Stimulated activated naive CD8-positive, alpha-beta T cell treated with anti-CD3 and anti-CD28 coated beads, Interleukin-15, Interleukin-2, amounts not matched to agents 100 U/mL and 50 U/mL, for 24 hours (primary cell): ENCODE measurements around the gene OTUD1.
"Not testable (repeated sequence)": the region's sequence is repeated elsewhere in the genome, so short reads cannot be mapped to it uniquely, and the experiment has no call there.

Experiments used
- ATAC-seq: fragments of 150-1000 bp; cut with Tn5 transposase; one replicate; pipeline ENCODE4 v1.10.0; 2021
- DNase-seq: peaks from one replicate; pipeline ENCODE4 v3.0.0; 2021

Gene OTUD1

GRCh38 chr10:23438547-23439451 lies at the start of gene OTUD1:
OTUD1 (plus strand) TSS chr10:23439075; CDS start chr10:23439458, 383 bp downstream.
- ATAC-seq = peak; percentile 87
- peak; percentile 96 for DNase-seq

GRCh38 chr10:23390408-23390807 lies 48.5 kb upstream of the OTUD1 start:
- DNase-seq = not testable (repeated sequence)

GRCh38 chr10:23390809-23391208 lies 48.1 kb upstream of the OTUD1 start:
- no peak for ATAC-seq

More at GRCh38 chr10:23390408-23390807, 48.5 kb upstream of the OTUD1 start:
- not testable (repeated sequence) for ATAC-seq

GRCh38 chr10:23391821-23392220 lies 47.1 kb upstream of the OTUD1 start:
- DNase-seq = no peak
- ATAC-seq = peak; percentile 71

More at GRCh38 chr10:23390809-23391208, 48.1 kb upstream of the OTUD1 start:
- DNase-seq = no peak

GRCh38 chr10:23395017-23395416 lies 43.9 kb upstream of the OTUD1 start:
- ATAC-seq (no peak), DNase-seq (no peak)

- no peak for ATAC-seq
- no peak for DNase-seq
These were observed 42.2 kb upstream of the OTUD1 start for GRCh38 chr10:23396695-23397094.

- ATAC-seq (no peak), DNase-seq (no peak)
These were observed 39.2 kb upstream of the OTUD1 start for GRCh38 chr10:23399701-23400144.

- ATAC-seq = no peak
- DNase-seq = no peak
These were observed 36.0 kb upstream of the OTUD1 start for GRCh38 chr10:23402856-23403255.

- no peak for DNase-seq
- ATAC-seq = no peak
These were observed 35.6 kb upstream of the OTUD1 start for GRCh38 chr10:23403278-23403677.

- DNase-seq (no peak), ATAC-seq (no peak)
These were observed 35.2 kb upstream of the OTUD1 start for GRCh38 chr10:23403719-23404118.

GRCh38 chr10:23404461-23404980 lies 34.4 kb upstream of the OTUD1 start:
- no peak for DNase-seq
- ATAC-seq = no peak

GRCh38 chr10:23405540-23405939 lies 33.3 kb upstream of the OTUD1 start:
- ATAC-seq (no peak), DNase-seq (no peak)

- no peak for ATAC-seq
- no peak for DNase-seq
These were observed 32.5 kb upstream of the OTUD1 start for GRCh38 chr10:23406409-23406808.

GRCh38 chr10:23408330-23408976 lies 30.4 kb upstream of the OTUD1 start:
- no peak for ATAC-seq
- no peak for DNase-seq

GRCh38 chr10:23412223-23412622 lies 26.7 kb upstream of the OTUD1 start:
- no peak for DNase-seq
- ATAC-seq = peak; percentile 85

- no peak for DNase-seq
- ATAC-seq = peak; percentile 44
These were observed 25.2 kb upstream of the OTUD1 start for GRCh38 chr10:23413629-23414089.

GRCh38 chr10:23414658-23415057 lies 24.2 kb upstream of the OTUD1 start:
- DNase-seq = no peak
- no peak for ATAC-seq

GRCh38 chr10:23417254-23417653 lies 21.6 kb upstream of the OTUD1 start:
- ATAC-seq = no peak
- DNase-seq = no peak

GRCh38 chr10:23418051-23418681 lies 20.7 kb upstream of the OTUD1 start:
- DNase-seq = no peak
- ATAC-seq = no peak

GRCh38 chr10:23419201-23419600 lies 19.7 kb upstream of the OTUD1 start:
- ATAC-seq = no peak
- DNase-seq = no peak

GRCh38 chr10:23419655-23420329 lies 19.1 kb upstream of the OTUD1 start:
- ATAC-seq (no peak), DNase-seq (no peak)

GRCh38 chr10:23421397-23421796 lies 17.5 kb upstream of the OTUD1 start:
- DNase-seq (no peak), ATAC-seq (no peak)
